Activated CD4-positive, alpha-beta T cell treated with anti-CD3 and anti-CD28 coated beads for 36 hours (primary cell): ENCODE measurements around the gene BCL6B. TPM values are rescaled to one million over a fixed set of nuclear protein-coding genes. Genes with fewer than 3 reads are reported as not detected.

Experiments used
- ATAC-seq: fragments of 200-7000 bp; cut with Tn5 transposase; one replicate; pipeline ENCODE4 v1.10.0; 2021; ENCODE audit warnings: mild to moderate bottlenecking, moderate library complexity
- CTCF ChIA-PET: fragments of 350-600 bp; sonication (Branson Sonifier 250); formaldehyde crosslinking; loops from one replicate; lab custom pipeline; 2021; ENCODE audit warnings: antibody characterized with exemption; lab: Charles Lee
- POLR2A ChIA-PET: fragments of 350-600 bp; sonication (Branson Sonifier 250); formaldehyde crosslinking; loops from one replicate; lab custom pipeline; 2021; ENCODE audit warnings: antibody characterized with exemption, inconsistent platforms; lab: Charles Lee
- DNase-seq: peaks from one replicate; pipeline ENCODE4 v3.0.0-alpha.2; 2020
- H3K27ac Mint-ChIP-seq: one replicate; pipeline ENCODE4 v1.8.0; 2021; ENCODE audit warnings: mixed read lengths
- H3K27me3 Mint-ChIP-seq: one replicate; pipeline ENCODE4 v1.8.0; 2021; ENCODE audit warnings: mixed read lengths
- H3K36me3 Mint-ChIP-seq: one replicate; pipeline ENCODE4 v1.8.0; 2021; ENCODE audit warnings: low read depth, mixed read lengths
- H3K4me1 Mint-ChIP-seq: one replicate; pipeline ENCODE4 v1.8.0; 2021; ENCODE audit warnings: mixed read lengths
- H3K4me3 Mint-ChIP-seq: one replicate; pipeline ENCODE4 v1.8.0; 2021; ENCODE audit warnings: mild to moderate bottlenecking, moderate library complexity, mixed read lengths
- H3K9me3 Mint-ChIP-seq: one replicate; pipeline ENCODE4 v1.8.0; 2021; ENCODE audit warnings: low read depth, mixed read lengths
- intact Hi-C, 2 experiments: fragments of 100-400 bp; cut with DNase I in 1 of 2; cut with micrococcal nuclease in 1 of 2; formaldehyde crosslinking; loops; one replicate each; pipeline versions ENCODE4 v1.14.2 to v1.15.1; 2022 to 2024; cut with DNase I, micrococcal nuclease
- total RNA-seq, 2 experiments: library from RNA; stranded (reverse); gene quantifications; one replicate each; pipeline ENCODE4 v1.2.3, GENCODE V29; 2021

The BCL6B gene
- total RNA-seq, 2 experiments from 2014 or later = 0.27 to 0.46 TPM

- ATAC-seq (no peak), DNase-seq (no peak)
- Mint-ChIP-seq H3K27me3 (no peaks in the 10 kb centered on the region), H3K36me3 (peaks cover 24% of the 10 kb centered on the region), H3K27ac (no peak overlapping the region), H3K9me3 (no peaks in the 10 kb centered on the region), H3K4me3 (no peak overlapping the region), H3K4me1 (no peaks in the 10 kb centered on the region)
- ChIA-PET CTCF (interaction anchor here (1.8 to 2.1 kb wide), 2 partner anchors 8 to 86 kb away, joined by 4 to 14 read pairs; no protein-coding TSS in a partner anchor), POLR2A (no interaction called here)
- intact Hi-C loops = no loop called here
Measured at GRCh38 chr17:6996256-6997011, 26.4 kb upstream of the BCL6B start.

- peaks cover 29% of the 10 kb centered on the region for H3K36me3 Mint-ChIP-seq
- ChIA-PET CTCF (interaction anchor here (0.7 kb wide), 1 partner anchor 174 kb away, joined by 3 read pairs; no protein-coding TSS in a partner anchor), POLR2A (no interaction called here)
- no peaks in the 10 kb centered on the region for H3K9me3 Mint-ChIP-seq
- H3K4me1 Mint-ChIP-seq = no peaks in the 10 kb centered on the region
- no peak overlapping the region for H3K4me3 Mint-ChIP-seq
- DNase-seq = no peak
- H3K27me3 Mint-ChIP-seq = no peaks in the 10 kb centered on the region
- no peak for ATAC-seq
- intact Hi-C loops = no loop called here
- no peak overlapping the region for H3K27ac Mint-ChIP-seq
Measured at GRCh38 chr17:6997171-6997570, 25.7 kb upstream of the BCL6B start.

- Mint-ChIP-seq H3K9me3 (no peaks in the 10 kb centered on the region), H3K27ac (no peak overlapping the region), H3K4me1 (no peaks in the 10 kb centered on the region), H3K36me3 (peaks cover 32% of the 10 kb centered on the region), H3K4me3 (no peak overlapping the region), H3K27me3 (no peaks in the 10 kb centered on the region)
- POLR2A ChIA-PET = no interaction called here
- ATAC-seq (no peak), DNase-seq (no peak)
- CTCF ChIA-PET = interaction anchor here (0.7 to 2.3 kb wide), 6 partner anchors 9 to 281 kb away, joined by 3 to 11 read pairs (median 5); no protein-coding TSS in a partner anchor
- intact Hi-C loops = no loop called here
Measured at GRCh38 chr17:6998855-6999508, 23.9 kb upstream of the BCL6B start.

GRCh38 chr17:7001318-7001961 is 21.4 kb upstream of the BCL6B start:
- DNase-seq = peak; percentile 70
- intact Hi-C loops = no loop called here
- no peaks in the 10 kb centered on the region for H3K9me3 Mint-ChIP-seq
- H3K27ac Mint-ChIP-seq = peak overlapping the region; percentile 35
- ChIA-PET CTCF (interaction anchor here (0.5 to 7.4 kb wide), 7 partner anchors 11 to 158 kb away, joined by 3 to 157 read pairs (median 3); no protein-coding TSS in a partner anchor), POLR2A (no interaction called here)
- no peaks in the 10 kb centered on the region for H3K27me3 Mint-ChIP-seq
- ATAC-seq = no peak
- H3K4me1 Mint-ChIP-seq = peaks cover 6% of the 10 kb centered on the region
- peaks cover 36% of the 10 kb centered on the region for H3K36me3 Mint-ChIP-seq
- no peak overlapping the region for H3K4me3 Mint-ChIP-seq

- Mint-ChIP-seq H3K27ac (no peak overlapping the region), H3K36me3 (peaks cover 31% of the 10 kb centered on the region), H3K27me3 (no peaks in the 10 kb centered on the region), H3K4me1 (peaks cover 8% of the 10 kb centered on the region), H3K4me3 (no peak overlapping the region), H3K9me3 (no peaks in the 10 kb centered on the region)
- POLR2A ChIA-PET = no interaction called here
- no peak for ATAC-seq
- CTCF ChIA-PET = interaction anchor here (0.5 to 7.4 kb wide), 11 partner anchors 9 to 159 kb away, joined by 3 to 157 read pairs (median 4); partner anchors contain the start of gene RNASEK
- intact Hi-C loops = no loop called here
- no peak for DNase-seq
Measured at GRCh38 chr17:7002288-7003047, 20.4 kb upstream of the BCL6B start.

- POLR2A ChIA-PET = no interaction called here
- no peak for ATAC-seq
Measured at GRCh38 chr17:7003745-7004144, 19.1 kb upstream of the BCL6B start.

GRCh38 chr17:7004398-7005253 is 18.2 kb upstream of the BCL6B start:
- Mint-ChIP-seq H3K4me3 (no peak overlapping the region), H3K27me3 (no peaks in the 10 kb centered on the region), H3K36me3 (peaks cover 25% of the 10 kb centered on the region), H3K4me1 (peaks cover 20% of the 10 kb centered on the region), H3K27ac (no peak overlapping the region), H3K9me3 (no peaks in the 10 kb centered on the region)
- ChIA-PET POLR2A (interaction anchor here (0.5 to 0.8 kb wide), 3 partner anchors 31 to 681 kb away, joined by 4 to 6 read pairs (median 4); partner anchors contain the start of gene SLC16A13), CTCF (interaction anchor here (0.6 to 7.4 kb wide), 50 partner anchors 8 to 376 kb away, joined by 3 to 157 read pairs (median 4); partner anchors contain the start of genes ALOX12, BCL6B, RNASEK and SLC16A13)
- intact Hi-C loops = loop anchor here (1.0 to 5.0 kb wide), 5 partner anchors 32 to 338 kb away; no protein-coding TSS in a partner anchor
- peak; percentile 37 for DNase-seq
- peak; percentile 99 for ATAC-seq

More at GRCh38 chr17:7003745-7004144, 19.1 kb upstream of the BCL6B start:
- intact Hi-C loops = loop anchor here (1.0 kb wide), 3 partner anchors 90 to 337 kb away; no protein-coding TSS in a partner anchor
- Mint-ChIP-seq H3K27ac (no peak overlapping the region), H3K9me3 (no peaks in the 10 kb centered on the region), H3K4me3 (no peak overlapping the region), H3K27me3 (no peaks in the 10 kb centered on the region), H3K4me1 (peaks cover 12% of the 10 kb centered on the region), H3K36me3 (peaks cover 23% of the 10 kb centered on the region)
- DNase-seq = no peak
- CTCF ChIA-PET = interaction anchor here (0.6 to 7.4 kb wide), 32 partner anchors 8 to 362 kb away, joined by 3 to 157 read pairs (median 6); partner anchors contain the start of genes ALOX12, BCL6B, RNASEK and SLC16A13

- Mint-ChIP-seq H3K9me3 (no peaks in the 10 kb centered on the region), H3K4me3 (no peak overlapping the region), H3K36me3 (peaks cover 20% of the 10 kb centered on the region), H3K27me3 (no peaks in the 10 kb centered on the region), H3K4me1 (peaks cover 31% of the 10 kb centered on the region), H3K27ac (no peak overlapping the region)
- ChIA-PET CTCF (interaction anchor here (0.6 to 7.4 kb wide), 9 partner anchors 16 to 163 kb away, joined by 3 to 157 read pairs (median 14); partner anchors contain the start of gene BCL6B), POLR2A (no interaction called here)
- intact Hi-C loops = loop anchor here (1.0 to 5.0 kb wide), 2 partner anchors 33 to 91 kb away; no protein-coding TSS in a partner anchor
- no peak for ATAC-seq
- no peak for DNase-seq
Measured at GRCh38 chr17:7005716-7006115, 17.1 kb upstream of the BCL6B start.

- H3K36me3 Mint-ChIP-seq = peaks cover 10% of the 10 kb centered on the region
- no peaks in the 10 kb centered on the region for H3K9me3 Mint-ChIP-seq
- no peak overlapping the region for H3K4me3 Mint-ChIP-seq
- ATAC-seq = no peak
- intact Hi-C loops = loop anchor here in 1 of 2 experiments (5.0 kb wide), 1 partner anchor 35 kb away; no protein-coding TSS in a partner anchor
- ChIA-PET CTCF (interaction anchor here (0.5 to 7.4 kb wide), 7 partner anchors 8 to 163 kb away, joined by 3 to 157 read pairs (median 5); no protein-coding TSS in a partner anchor), POLR2A (interaction anchor here (0.6 kb wide), 1 partner anchor 75 kb away, joined by 3 read pairs; no protein-coding TSS in a partner anchor)
- peaks cover 41% of the 10 kb centered on the region for H3K4me1 Mint-ChIP-seq
- peak; percentile 45 for DNase-seq
- no peak overlapping the region for H3K27ac Mint-ChIP-seq
- H3K27me3 Mint-ChIP-seq = no peaks in the 10 kb centered on the region
Measured at GRCh38 chr17:7007143-7007542, 15.7 kb upstream of the BCL6B start.
